Effector memory CD8-positive, alpha-beta T cell (primary cell): ENCODE results near the gene USP43.

Experiments
- ATAC-seq: fragments of 150-1000 bp; cut with Tn5 transposase; replicated peaks from 2 replicates; pipeline ENCODE4 v1.10.0; 2021; ENCODE audit warnings: mild to moderate bottlenecking, moderate library complexity
- DNase-seq, 3 experiments: peaks; one replicate each; pipeline ENCODE4 v3.0.0; 2021
- H3K27ac Mint-ChIP-seq, 2 donors: one replicate each; pipeline ENCODE4 v1.8.0; 2022; ENCODE audit warnings: mild to moderate bottlenecking in 2 of 2, mixed read lengths in 2 of 2, moderate library complexity in 2 of 2
- H3K27me3 Mint-ChIP-seq, 2 donors: one replicate each; pipeline ENCODE4 v1.8.0; 2022; ENCODE audit warnings: mixed read lengths in 2 of 2
- H3K36me3 Mint-ChIP-seq: one replicate; pipeline ENCODE4 v1.8.0; 2022; ENCODE audit warnings: mild to moderate bottlenecking, moderate library complexity, mixed read lengths; ENCODE audit not compliant: insufficient read depth
- H3K4me1 Mint-ChIP-seq, 2 donors: one replicate each; pipeline ENCODE4 v1.8.0; 2022; ENCODE audit warnings: low read depth in 2 of 2, mixed read lengths in 2 of 2
- H3K4me3 Mint-ChIP-seq, 2 donors: one replicate each; pipeline ENCODE4 v1.8.0; 2022; ENCODE audit warnings: mild to moderate bottlenecking in 2 of 2, mixed read lengths in 2 of 2, moderate library complexity in 2 of 2
- H3K9me3 Mint-ChIP-seq, 2 donors: one replicate each; pipeline ENCODE4 v1.8.0; 2022; ENCODE audit warnings: mixed read lengths in 2 of 2

The USP43 gene

DNA sequence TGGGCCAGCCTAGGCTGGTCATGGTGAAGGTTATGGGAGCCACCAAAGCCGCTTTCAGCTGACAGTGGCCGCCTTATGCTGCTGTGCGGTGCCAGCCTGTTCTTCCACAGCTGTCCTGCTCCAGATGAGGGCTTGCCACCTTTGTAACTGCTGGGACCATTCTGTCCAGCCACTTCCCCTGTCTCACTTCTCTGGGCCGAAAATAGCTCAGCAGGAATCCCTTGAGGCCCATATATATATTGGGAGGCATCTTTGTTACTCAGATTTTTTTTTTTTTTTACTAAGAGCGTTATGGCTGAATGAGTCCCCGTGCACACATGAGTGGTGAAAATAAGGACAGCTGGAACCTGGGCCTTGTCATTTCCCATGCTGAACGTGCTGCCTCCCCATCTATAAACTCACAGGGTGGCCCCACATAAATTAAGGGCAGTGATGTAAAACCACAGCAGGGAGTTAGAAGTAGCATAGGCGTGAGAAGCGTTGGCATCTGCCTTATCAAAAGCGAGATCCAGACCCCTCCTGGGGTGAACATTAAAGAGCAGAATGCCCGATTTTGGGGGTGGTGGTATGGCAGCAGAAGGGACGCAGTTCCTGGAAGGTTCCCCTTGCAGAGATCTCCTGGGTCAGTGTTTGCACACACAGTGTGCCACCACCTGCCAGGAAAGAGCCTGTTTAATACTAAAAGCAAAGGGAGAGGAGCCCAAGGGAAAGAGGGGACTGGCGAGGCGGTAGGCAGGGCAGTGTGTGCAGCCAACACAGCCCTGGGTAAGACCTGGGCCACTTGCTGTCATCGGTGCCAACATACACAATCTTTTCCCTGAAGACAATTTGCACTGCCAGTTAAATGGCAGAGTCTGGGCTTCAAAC lies 57.8 kb downstream of the USP43 start:
- Mint-ChIP-seq H3K9me3 (no peaks in the 10 kb centered on the region), H3K27ac (no peak overlapping the region), H3K27me3 (peaks cover 16 to 23% of the 10 kb centered on the region in 2 donors), H3K4me1 (peaks cover 0 to 1% of the 10 kb centered on the region in 2 donors), H3K36me3 (no peaks in the 10 kb centered on the region), H3K4me3 (no peak overlapping the region)
- ATAC-seq (no peak), DNase-seq (no peak)

DNA sequence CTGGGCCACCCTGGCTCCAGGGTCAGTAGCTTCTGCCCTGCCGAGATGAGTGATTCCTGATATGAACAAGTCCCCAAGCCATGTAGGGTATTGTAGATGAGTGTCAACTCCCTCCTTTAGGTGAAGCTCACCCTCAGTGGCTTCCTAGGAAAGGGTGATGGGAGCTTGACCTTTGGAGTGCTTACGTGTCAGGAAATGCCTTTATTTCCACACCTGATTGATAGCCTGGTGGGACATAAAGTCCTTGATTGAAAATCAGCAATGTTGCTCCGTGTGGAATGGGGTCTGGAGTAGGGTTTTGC lies 58.4 kb downstream of the USP43 start:
- DNase-seq = no peak
- H3K36me3 Mint-ChIP-seq = no peaks in the 10 kb centered on the region
- no peaks in the 10 kb centered on the region for H3K9me3 Mint-ChIP-seq
- H3K4me3 Mint-ChIP-seq = no peak overlapping the region
- no peak overlapping the region for H3K27ac Mint-ChIP-seq
- no peak for ATAC-seq
- H3K4me1 Mint-ChIP-seq = peaks cover 0 to 1% of the 10 kb centered on the region in 2 donors
- peaks cover 16 to 25% of the 10 kb centered on the region in 2 donors for H3K27me3 Mint-ChIP-seq

DNA sequence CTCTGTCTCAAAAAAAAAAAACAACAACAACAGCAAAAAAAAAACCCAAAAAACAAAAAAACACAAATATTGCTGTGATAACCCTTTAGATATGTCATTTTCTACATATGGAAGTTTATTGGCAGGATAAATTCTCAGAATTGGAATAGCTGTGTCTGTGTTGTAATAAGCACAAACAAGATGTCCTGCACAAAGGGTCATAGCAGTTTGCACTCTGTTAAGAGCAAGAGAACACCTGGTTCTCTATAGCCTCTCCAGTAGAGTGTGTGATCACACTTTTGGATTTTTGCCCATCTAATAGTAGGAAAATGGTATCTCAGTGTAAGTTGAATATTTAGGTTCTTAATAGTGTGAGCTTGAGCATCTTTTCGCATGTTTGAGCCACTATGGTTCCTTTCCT lies 60.4 kb downstream of the USP43 start:
- Mint-ChIP-seq H3K36me3 (no peaks in the 10 kb centered on the region), H3K4me1 (peaks cover 0 to 1% of the 10 kb centered on the region in 2 donors), H3K9me3 (no peaks in the 10 kb centered on the region), H3K27ac (no peak overlapping the region), H3K4me3 (no peak overlapping the region), H3K27me3 (peaks cover 7 to 9% of the 10 kb centered on the region in 2 donors)
- ATAC-seq (no peak), DNase-seq (no peak)

DNA sequence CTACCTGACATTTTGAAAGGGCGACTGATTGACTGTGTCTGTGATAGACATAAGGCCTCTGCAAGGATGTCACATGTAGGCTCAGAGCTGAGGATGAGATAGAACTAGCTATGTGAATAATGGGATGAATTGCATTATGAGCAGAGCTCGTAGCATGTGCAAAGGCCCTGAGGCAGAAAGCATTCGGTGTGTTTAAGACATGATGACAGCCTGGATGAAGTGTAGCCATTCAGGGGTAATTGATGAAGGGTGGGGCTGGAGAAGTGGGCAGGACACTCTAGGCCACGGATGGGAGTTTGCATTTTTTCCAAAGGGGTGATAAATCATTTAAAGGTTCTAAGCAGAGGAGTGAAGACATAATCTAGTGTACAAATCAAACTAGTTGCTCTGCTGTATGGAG lies 62.6 kb downstream of the USP43 start:
- no peak for ATAC-seq
- H3K4me3 Mint-ChIP-seq = no peak overlapping the region

DNA sequence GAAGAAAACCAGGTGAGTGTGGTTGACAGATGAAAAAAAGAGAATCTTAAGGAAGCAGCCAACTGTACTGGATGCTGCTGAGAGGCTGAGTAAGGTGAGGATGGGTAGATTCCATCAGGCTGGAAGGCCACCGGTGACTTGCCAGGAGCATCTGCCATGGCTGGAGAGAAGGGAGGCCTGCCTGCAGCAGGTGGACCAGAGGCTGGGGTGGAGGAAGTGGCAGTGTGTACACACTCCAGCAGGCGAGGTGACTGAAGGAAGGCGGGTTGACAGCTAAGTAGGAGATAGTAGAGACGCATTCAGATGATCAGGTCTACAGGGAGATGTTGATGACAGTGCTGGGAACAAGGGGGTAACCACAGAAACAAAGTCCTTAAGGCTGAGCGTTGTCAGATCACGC lies 69.5 kb downstream of the USP43 start:
- no peak for ATAC-seq

More for the DNA sequence above, 62.6 kb downstream of the USP43 start:
- Mint-ChIP-seq H3K36me3 (no peaks in the 10 kb centered on the region), H3K9me3 (no peaks in the 10 kb centered on the region), H3K27ac (no peak overlapping the region), H3K4me1 (peaks cover 0 to 1% of the 10 kb centered on the region in 2 donors), H3K27me3 (peaks cover 7 to 14% of the 10 kb centered on the region in 2 donors)
- DNase-seq = no peak

DNA sequence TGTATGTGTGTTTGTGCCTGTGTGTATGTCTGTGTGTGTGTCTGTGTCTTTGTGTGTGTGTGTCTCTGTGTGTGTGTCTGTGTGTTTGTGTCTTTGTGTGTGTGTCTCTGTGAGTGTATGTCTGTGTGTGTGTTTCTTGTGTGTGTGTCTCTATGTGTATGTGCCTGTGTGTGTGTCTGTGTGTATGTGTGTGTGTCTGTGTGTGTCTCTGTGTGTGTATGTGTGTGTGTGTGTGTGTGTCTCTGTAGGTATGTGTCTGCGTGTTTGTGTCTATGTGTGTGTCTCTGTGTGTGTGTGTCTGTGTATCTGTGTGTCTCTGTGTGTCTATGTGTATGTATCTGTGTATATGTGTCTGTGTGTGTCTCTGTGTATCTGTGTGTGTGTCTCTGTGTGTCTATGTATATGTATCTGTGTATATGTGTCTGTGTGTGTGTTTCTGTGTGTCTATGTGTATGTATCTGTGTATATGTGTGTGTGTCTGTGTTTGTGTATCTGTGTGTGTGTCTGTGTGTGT lies 70.2 kb downstream of the USP43 start:
- Mint-ChIP-seq H3K27ac (no peak overlapping the region), H3K36me3 (no peaks in the 10 kb centered on the region), H3K4me3 (no peak overlapping the region), H3K4me1 (no peaks in the 10 kb centered on the region), H3K9me3 (no peaks in the 10 kb centered on the region), H3K27me3 (peaks cover 7 to 14% of the 10 kb centered on the region in 2 donors)
- ATAC-seq = no peak
- no peak for DNase-seq

More for the DNA sequence above, 69.5 kb downstream of the USP43 start:
- no peaks in the 10 kb centered on the region for H3K4me1 Mint-ChIP-seq
- H3K9me3 Mint-ChIP-seq = no peaks in the 10 kb centered on the region
- H3K4me3 Mint-ChIP-seq = no peak overlapping the region
- H3K27ac Mint-ChIP-seq = no peak overlapping the region
- H3K27me3 Mint-ChIP-seq = peaks cover 13 to 14% of the 10 kb centered on the region in 2 donors
- H3K36me3 Mint-ChIP-seq = no peaks in the 10 kb centered on the region
- DNase-seq = no peak

DNA sequence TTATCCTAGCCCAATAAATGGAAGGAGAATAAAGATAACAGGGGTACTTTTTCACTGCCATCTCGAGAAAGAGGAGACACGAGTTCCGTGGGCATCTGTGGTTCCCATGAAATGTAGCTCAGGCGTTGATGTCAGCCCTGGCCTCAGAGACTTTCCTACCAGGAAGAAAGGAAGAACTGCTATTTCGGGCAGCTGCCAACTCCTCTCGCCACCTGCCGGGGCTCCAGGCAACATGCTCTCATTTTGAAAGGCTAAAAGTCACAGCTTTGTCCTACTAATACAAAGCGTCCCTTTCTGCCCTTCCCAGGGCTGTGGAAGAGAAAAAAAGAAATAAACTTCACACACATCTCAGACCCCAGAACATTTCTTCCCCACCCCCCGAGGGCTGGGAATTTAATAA lies 80.3 kb downstream of the USP43 start:
- H3K9me3 Mint-ChIP-seq = no peaks in the 10 kb centered on the region
- H3K27me3 Mint-ChIP-seq = peaks cover 24 to 36% of the 10 kb centered on the region in 2 donors
- H3K27ac Mint-ChIP-seq = no peak overlapping the region
- no peak overlapping the region for H3K4me3 Mint-ChIP-seq
- no peaks in the 10 kb centered on the region for H3K4me1 Mint-ChIP-seq
- H3K36me3 Mint-ChIP-seq = no peaks in the 10 kb centered on the region
- no peak for DNase-seq
- no peak for ATAC-seq

DNA sequence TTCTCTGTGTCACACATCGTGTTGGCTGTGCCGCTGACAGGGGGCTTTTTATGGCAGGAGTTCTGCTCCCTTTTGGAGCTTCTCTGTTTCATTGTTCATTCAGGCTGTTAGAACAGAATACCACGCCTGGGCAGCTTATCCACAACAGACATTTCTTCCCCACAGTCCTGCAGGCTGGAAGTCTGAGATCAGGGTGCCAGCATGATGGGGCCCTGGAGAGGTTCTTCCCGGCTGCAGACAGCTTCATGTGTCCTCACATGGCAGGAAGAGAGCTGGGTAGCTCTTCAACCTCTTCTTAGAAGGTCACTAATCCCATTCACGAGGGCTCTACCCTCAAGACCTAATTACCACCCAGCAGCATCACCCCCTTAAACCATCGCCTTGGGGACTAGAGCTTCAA lies 81.0 kb downstream of the USP43 start:
- Mint-ChIP-seq H3K4me3 (no peak overlapping the region), H3K4me1 (no peaks in the 10 kb centered on the region), H3K27ac (no peak overlapping the region), H3K9me3 (no peaks in the 10 kb centered on the region), H3K27me3 (peaks cover 31 to 41% of the 10 kb centered on the region in 2 donors), H3K36me3 (no peaks in the 10 kb centered on the region)
- ATAC-seq (no peak), DNase-seq (no peak)

DNA sequence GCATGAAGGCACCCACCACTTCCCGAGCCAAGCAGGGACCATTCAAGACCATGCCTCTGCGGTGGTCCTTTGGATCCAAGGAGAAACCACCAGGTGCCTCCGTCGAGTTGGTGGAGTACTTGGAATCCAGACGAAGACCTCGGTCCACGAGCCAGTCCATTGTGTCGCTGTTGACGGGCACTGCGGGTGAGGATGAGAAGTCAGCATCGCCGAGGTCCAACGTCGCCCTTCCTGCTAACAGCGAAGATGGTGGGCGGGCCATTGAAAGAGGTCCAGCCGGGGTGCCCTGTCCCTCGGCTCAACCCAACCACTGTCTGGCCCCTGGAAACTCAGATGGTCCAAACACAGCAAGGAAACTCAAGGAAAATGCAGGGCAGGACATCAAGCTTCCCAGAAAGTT lies 82.7 kb downstream of the USP43 start:
- Mint-ChIP-seq H3K4me1 (no peaks in the 10 kb centered on the region), H3K9me3 (no peaks in the 10 kb centered on the region), H3K36me3 (no peaks in the 10 kb centered on the region), H3K27ac (no peak overlapping the region), H3K27me3 (peaks cover 33 to 36% of the 10 kb centered on the region in 2 donors), H3K4me3 (no peak overlapping the region)
- ATAC-seq = no peak
- DNase-seq = no peak

DNA sequence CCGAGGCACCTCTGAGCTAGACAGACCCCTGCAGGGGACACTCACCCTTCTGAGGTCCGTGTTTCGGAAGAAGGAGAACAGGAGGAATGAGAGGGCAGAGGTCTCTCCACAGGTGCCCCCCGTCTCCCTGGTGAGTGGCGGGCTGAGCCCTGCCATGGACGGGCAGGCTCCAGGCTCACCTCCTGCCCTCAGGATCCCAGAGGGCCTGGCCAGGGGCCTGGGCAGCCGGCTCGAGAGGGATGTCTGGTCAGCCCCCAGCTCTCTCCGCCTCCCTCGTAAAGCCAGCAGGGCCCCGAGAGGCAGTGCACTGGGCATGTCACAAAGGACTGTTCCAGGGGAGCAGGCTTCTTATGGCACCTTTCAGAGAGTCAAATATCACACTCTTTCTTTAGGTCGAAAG lies 83.2 kb downstream of the USP43 start:
- Mint-ChIP-seq H3K4me1 (no peaks in the 10 kb centered on the region), H3K27ac (no peak overlapping the region), H3K9me3 (no peaks in the 10 kb centered on the region), H3K4me3 (no peak overlapping the region), H3K27me3 (peaks cover 32 to 33% of the 10 kb centered on the region in 2 donors), H3K36me3 (no peaks in the 10 kb centered on the region)
- no peak for DNase-seq
- no peak for ATAC-seq

DNA sequence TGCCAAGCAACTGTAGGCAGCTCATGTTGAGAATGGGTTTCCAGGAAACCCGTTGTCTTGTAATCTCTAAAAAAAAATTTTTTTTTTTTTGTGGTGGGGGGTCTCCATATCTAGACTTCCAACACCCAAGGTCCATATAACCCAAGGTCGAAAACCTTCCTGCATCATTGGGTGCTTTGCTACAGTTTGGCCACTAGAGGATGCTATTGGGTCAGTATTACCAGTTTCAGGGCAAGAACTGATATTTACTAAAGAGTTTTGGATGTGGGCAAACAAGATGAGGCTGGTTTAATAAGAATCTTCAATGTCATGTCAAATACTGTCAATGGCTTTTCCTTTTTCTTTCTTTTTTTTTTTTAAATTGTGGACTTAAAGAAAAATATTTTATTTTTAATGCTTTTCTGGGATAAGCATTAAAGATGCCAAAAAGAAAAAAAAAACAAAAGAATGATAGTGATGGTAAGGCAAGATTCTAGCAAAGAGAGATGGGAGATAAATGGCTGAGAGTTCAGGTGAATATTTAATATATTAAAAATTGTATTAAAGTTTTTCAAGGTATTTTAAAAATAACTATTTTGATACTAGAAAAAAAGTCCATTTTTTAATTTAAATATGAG lies 83.8 kb downstream of the USP43 start:
- Mint-ChIP-seq H3K27ac (no peak overlapping the region), H3K36me3 (no peaks in the 10 kb centered on the region), H3K9me3 (no peaks in the 10 kb centered on the region), H3K4me3 (no peak overlapping the region), H3K27me3 (peaks cover 26 to 32% of the 10 kb centered on the region in 2 donors), H3K4me1 (no peaks in the 10 kb centered on the region)
- ATAC-seq = no peak
- peak in 2 of 3 experiments; percentile 6 to 7 for DNase-seq

DNA sequence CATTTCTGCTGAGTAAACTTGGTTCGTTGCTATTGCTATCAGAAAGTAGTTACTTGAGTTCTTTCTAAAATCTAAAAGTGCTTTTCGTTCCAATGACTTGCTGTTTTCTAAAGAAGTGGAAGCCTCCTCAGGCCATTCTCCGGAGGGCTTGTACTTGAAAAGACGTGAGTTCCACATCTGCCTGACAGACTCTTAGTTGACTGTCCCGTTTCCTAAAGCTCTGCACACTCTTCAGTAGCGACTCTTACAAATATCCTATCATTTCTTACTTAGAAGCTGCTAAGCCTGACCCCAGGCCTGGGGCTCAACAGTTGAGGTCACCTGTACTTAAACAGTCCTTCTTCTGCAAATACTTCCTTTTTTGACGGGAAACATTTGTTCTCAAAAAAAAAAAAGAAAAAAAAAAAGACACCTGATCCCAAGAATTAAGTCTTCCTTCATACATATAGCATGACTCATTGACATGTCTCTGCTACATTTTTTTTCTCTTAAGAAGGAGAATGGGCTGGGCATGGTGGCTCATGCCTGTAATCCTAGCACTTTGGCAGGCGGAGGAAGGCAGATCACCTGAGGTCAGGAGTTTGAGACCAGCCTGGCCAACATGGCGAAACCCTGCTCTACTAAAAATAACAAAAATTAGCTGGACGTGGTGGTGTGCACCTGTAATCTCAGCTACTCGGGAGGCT lies 84.6 kb downstream of the USP43 start:
- no peaks in the 10 kb centered on the region for H3K4me1 Mint-ChIP-seq
- H3K9me3 Mint-ChIP-seq = no peaks in the 10 kb centered on the region
- H3K4me3 Mint-ChIP-seq = no peak overlapping the region
- H3K27ac Mint-ChIP-seq = no peak overlapping the region
- H3K36me3 Mint-ChIP-seq = no peaks in the 10 kb centered on the region
- H3K27me3 Mint-ChIP-seq = peaks cover 24 to 26% of the 10 kb centered on the region in 2 donors
- DNase-seq = no peak
- ATAC-seq = no peak

DNA sequence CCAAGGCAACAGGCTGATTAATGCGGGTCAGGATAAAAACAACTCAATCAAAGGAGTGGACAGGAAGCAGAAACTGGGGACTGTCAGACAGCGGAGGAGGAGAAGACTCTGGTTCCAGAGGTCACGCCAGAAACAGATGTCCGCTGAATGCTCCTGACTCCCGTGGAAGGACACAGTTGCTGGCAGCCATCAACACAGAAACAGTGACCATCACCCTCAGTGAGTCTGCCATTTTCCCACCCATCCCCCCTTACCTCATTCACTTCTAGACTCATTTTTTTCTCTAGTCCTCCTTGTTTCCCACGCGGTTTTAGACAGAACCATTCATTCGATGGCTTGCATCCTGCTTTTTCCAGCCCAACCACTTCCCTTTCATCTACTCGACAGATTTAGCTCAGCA lies 105.2 kb downstream of the USP43 start:
- H3K36me3 Mint-ChIP-seq = no peaks in the 10 kb centered on the region
- no peak overlapping the region for H3K4me3 Mint-ChIP-seq
- no peak for DNase-seq
- ATAC-seq = no peak
- H3K27ac Mint-ChIP-seq = no peak overlapping the region
- H3K4me1 Mint-ChIP-seq = no peaks in the 10 kb centered on the region
- H3K9me3 Mint-ChIP-seq = no peaks in the 10 kb centered on the region
- H3K27me3 Mint-ChIP-seq = peaks cover 36 to 50% of the 10 kb centered on the region in 2 donors
